ENCODE measurements around the gene ZNF883.
"Not testable (repeated sequence)": the region's sequence is repeated elsewhere in the genome, so short reads cannot be mapped to it uniquely, and the experiment has no call there.

The ZNF883 gene

GRCh38 chr9:113011911-113012381 is at the start of gene ZNF883:
ZNF883 (minus strand) TSS chr9:113012192.
- Histone ChIP-seq H3K4me3 (ENCODE audit: low read length) (peak within 1 kb of the TSS; percentile 78; the same call in 1 of the 2 replicates), H3K27me3 (ENCODE audit: control insufficient read depth, insufficient read depth, low read length) (no peaks in the 10 kb centered on the region), H3K36me3 (ENCODE audit: control insufficient read depth, insufficient read depth, low read length) (no peaks in the 10 kb centered on the region), H3K27ac (ENCODE audit: low read length) (no peak within 1 kb of the TSS), H3K4me1 (ENCODE audit: control insufficient read depth, insufficient read depth, low read length) (no peaks in the 10 kb centered on the region), H3K9me3 (ENCODE audit: control insufficient read depth, insufficient read depth, low read length) (no peaks in the 10 kb centered on the region; the same call in 1 of the 2 replicates)
- no CpG with 5 or more reads among the region's 30 CpGs for WGBS (ENCODE audit: insufficient coverage, insufficient read length)
- DNase-seq (ENCODE audit: low read depth, low spot score), result peak; percentile 55

- H3K9me3 ChIP-seq (ENCODE audit: control insufficient read depth, insufficient read depth, low read length); DNase-seq (ENCODE audit: low read depth, low spot score); H3K4me1 ChIP-seq (ENCODE audit: control insufficient read depth, insufficient read depth, low read length); H3K4me3 ChIP-seq (ENCODE audit: low read length); H3K27ac ChIP-seq (ENCODE audit: low read length); H3K36me3 ChIP-seq (ENCODE audit: control insufficient read depth, insufficient read depth, low read length): not testable (repeated sequence)
- H3K27me3 ChIP-seq (ENCODE audit: control insufficient read depth, insufficient read depth, low read length), result peaks cover 41% of the 10 kb centered on the region
- no CpG with 5 or more reads among the region's 33 CpGs for WGBS (ENCODE audit: insufficient coverage, insufficient read length)
These were observed 49.3 kb upstream of the ZNF883 start for GRCh38 chr9:113061072-113061850.

DNA sequence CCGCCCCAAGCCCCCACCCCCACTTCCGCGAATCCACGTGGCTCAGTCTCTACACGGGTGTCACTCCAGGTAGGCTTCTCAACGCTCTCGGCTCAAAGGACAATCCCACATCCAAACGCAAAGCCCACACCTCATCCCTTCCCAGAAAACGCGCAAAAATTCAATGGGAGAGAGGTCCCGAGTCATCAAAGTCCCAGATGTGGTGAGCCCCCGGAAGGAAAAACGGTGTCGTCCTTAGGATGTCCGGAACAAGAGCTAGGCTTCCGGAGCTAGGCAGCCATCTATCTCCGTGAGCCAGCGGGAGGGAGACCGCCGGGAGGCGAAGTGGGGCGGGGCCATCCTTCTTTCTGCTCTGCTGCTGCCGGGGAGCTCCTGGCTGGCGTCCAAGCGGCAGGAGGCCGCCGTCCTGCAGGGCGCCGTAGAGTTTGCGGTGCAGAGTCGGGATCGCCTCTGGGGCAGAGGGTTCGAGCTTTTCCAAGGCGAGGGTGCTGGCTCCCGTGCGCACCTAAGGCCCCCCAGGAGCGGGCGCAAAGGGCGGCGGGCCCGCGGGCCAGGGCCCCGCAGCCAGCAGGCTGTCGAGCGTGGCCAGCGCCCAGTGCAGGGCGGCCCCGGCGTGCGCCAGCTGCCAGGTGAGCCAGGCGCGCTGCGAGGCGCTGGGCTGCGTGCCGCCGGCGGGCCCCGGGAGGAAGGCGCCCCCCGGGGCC is 47.7 kb upstream of the ZNF883 start:
- not testable (repeated sequence) for H3K4me1 ChIP-seq (ENCODE audit: control insufficient read depth, insufficient read depth, low read length); DNase-seq (ENCODE audit: low read depth, low spot score); H3K27ac ChIP-seq (ENCODE audit: low read length); H3K4me3 ChIP-seq (ENCODE audit: low read length); H3K36me3 ChIP-seq (ENCODE audit: control insufficient read depth, insufficient read depth, low read length); H3K9me3 ChIP-seq (ENCODE audit: control insufficient read depth, insufficient read depth, low read length)
- H3K27me3 ChIP-seq (ENCODE audit: control insufficient read depth, insufficient read depth, low read length), result peaks cover 44% of the 10 kb centered on the region
- WGBS (ENCODE audit: insufficient coverage, insufficient read length), result no CpG with 5 or more reads among the region's 61 CpGs

GRCh38 chr9:113057193-113057592 is 45.2 kb upstream of the ZNF883 start:
- Histone ChIP-seq H3K4me3 (ENCODE audit: low read length) (no peak overlapping the region), H3K9me3 (ENCODE audit: control insufficient read depth, insufficient read depth, low read length) (no peaks in the 10 kb centered on the region), H3K36me3 (ENCODE audit: control insufficient read depth, insufficient read depth, low read length) (no peaks in the 10 kb centered on the region), H3K27ac (ENCODE audit: low read length) (no peak overlapping the region), H3K27me3 (ENCODE audit: control insufficient read depth, insufficient read depth, low read length) (peaks cover 34% of the 10 kb centered on the region), H3K4me1 (ENCODE audit: control insufficient read depth, insufficient read depth, low read length) (0 out of 2 replicates have a peak, but pooled peaks cover 2% of the 10 kb centered on the region)
- WGBS (ENCODE audit: insufficient coverage, insufficient read length), result no CpG with 5 or more reads among the region's 5 CpGs
- no peak for DNase-seq (ENCODE audit: low read depth, low spot score)

DNA sequence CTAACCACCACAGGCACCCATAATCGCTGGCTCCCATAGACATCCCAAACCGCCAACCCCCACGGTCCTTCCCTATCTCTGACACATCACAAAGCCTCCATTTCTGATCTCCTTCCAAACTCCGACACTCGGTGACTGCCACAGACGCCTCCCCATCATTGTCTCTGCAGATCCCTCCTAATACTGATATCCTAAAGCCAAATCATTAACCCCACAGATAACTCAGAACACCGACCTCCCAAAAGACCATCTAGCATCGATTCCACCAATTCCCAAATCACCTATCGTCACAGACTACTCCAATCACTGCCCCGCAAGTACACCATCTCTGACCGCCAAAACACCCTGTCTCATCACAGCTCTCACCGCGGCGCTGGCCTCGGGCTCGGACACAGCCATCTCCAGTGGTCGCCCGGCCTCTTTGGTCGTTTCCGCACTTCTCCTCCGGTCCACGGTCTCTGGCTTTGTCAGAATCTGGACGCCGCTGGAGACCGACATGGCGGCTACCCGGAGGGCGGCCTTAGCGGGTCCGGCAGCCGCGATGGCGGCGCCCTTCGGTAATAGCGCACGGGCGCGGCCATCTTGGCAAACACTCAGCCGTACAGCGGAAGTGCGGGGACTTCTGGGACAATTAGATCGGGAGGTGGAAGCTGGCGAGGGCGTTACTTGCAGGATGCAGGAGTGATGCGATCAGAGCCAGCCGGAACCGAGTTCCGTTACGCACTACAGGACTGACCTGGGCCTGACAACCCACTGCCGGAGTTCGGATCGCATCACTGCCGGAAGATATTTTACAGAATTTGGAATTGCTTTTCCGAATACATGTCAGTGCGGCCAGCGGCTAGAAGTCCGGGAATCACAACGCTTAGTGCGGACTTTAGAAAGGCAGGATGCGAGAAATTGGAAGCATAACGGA is 44.5 kb upstream of the ZNF883 start, which contains the start of gene ZFP37:
Gene ZFP37 (minus strand): TSS at position 534 of the 916 bp plus-strand sequence. CDS start 36 bp downstream, at position 498.
- no peaks in the 10 kb centered on the region for H3K9me3 ChIP-seq (ENCODE audit: control insufficient read depth, insufficient read depth, low read length)
- H3K36me3 ChIP-seq (ENCODE audit: control insufficient read depth, insufficient read depth, low read length), result no peaks in the 10 kb centered on the region
- no CpG with 5 or more reads among the region's 62 CpGs for WGBS (ENCODE audit: insufficient coverage, insufficient read length)
- H3K4me1 ChIP-seq (ENCODE audit: control insufficient read depth, insufficient read depth, low read length), result 0 out of 2 replicates have a peak, but pooled peaks cover 2% of the 10 kb centered on the region
- peaks cover 28% of the 10 kb centered on the region for H3K27me3 ChIP-seq (ENCODE audit: control insufficient read depth, insufficient read depth, low read length)
- DNase-seq (ENCODE audit: low read depth, low spot score), result peak; percentile 88
- H3K4me3 ChIP-seq (ENCODE audit: low read length), result peak within 1 kb of the TSS; percentile 97
- no peak within 1 kb of the TSS for H3K27ac ChIP-seq (ENCODE audit: low read length)

DNA sequence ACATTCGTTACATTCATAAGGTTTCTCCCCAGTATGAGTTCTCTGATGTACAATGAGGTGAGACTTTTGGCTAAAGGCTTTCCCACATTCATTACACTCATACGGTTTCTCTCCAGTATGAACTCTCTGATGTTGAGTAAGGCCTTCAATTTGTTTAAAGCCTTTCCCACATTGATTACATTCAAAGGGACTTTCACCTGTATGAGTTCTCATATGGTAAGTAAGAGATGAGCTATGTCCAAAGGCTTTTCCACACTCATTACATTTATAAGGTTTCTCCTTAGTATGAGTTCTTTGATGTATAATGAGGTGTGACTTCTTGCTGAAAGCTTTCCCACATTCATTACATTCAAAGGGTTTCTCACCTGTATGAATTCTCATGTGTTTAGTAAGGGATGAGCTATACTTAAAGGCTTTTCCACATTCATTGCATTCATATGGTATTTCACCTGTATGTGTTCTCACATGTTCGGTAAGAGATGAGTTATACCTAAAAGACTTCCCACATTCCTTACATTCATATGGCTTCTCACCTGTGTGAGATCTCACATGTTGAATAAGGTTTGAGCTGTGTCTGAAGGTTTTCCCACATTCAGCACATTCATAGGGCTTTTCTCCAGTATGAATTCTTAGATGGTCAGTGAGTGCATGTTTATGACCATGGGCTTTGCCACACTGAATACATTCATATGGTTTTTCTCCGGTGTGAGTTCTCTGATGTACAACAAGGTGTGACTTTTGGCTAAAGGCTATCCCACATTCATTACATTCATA is 31.1 kb upstream of the ZNF883 start:
- Histone ChIP-seq H3K9me3 (ENCODE audit: control insufficient read depth, insufficient read depth, low read length) (peaks cover 4% of the 10 kb centered on the region), H3K27ac (ENCODE audit: low read length) (no peak overlapping the region), H3K27me3 (ENCODE audit: control insufficient read depth, insufficient read depth, low read length) (no peaks in the 10 kb centered on the region), H3K4me3 (ENCODE audit: low read length) (no peak overlapping the region), H3K4me1 (ENCODE audit: control insufficient read depth, insufficient read depth, low read length) (no peaks in the 10 kb centered on the region), H3K36me3 (ENCODE audit: control insufficient read depth, insufficient read depth, low read length) (no peaks in the 10 kb centered on the region; the same call in 1 of the 2 replicates)
- no peak for DNase-seq (ENCODE audit: low read depth, low spot score)
- no CpG with 5 or more reads among the region's 4 CpGs for WGBS (ENCODE audit: insufficient coverage, insufficient read length)

GRCh38 chr9:113026200-113026599 is 14.2 kb upstream of the ZNF883 start:
- no peaks in the 10 kb centered on the region for H3K27me3 ChIP-seq (ENCODE audit: control insufficient read depth, insufficient read depth, low read length)
- H3K27ac ChIP-seq (ENCODE audit: low read length), result no peak overlapping the region
- no CpG with 5 or more reads among the region's 1 CpG for WGBS (ENCODE audit: insufficient coverage, insufficient read length)
- no peak overlapping the region for H3K4me3 ChIP-seq (ENCODE audit: low read length)
- H3K9me3 ChIP-seq (ENCODE audit: control insufficient read depth, insufficient read depth, low read length), result no peaks in the 10 kb centered on the region
- H3K36me3 ChIP-seq (ENCODE audit: control insufficient read depth, insufficient read depth, low read length), result no peaks in the 10 kb centered on the region
- DNase-seq (ENCODE audit: low read depth, low spot score), result no peak
- H3K4me1 ChIP-seq (ENCODE audit: control insufficient read depth, insufficient read depth, low read length), result no peaks in the 10 kb centered on the region

DNA sequence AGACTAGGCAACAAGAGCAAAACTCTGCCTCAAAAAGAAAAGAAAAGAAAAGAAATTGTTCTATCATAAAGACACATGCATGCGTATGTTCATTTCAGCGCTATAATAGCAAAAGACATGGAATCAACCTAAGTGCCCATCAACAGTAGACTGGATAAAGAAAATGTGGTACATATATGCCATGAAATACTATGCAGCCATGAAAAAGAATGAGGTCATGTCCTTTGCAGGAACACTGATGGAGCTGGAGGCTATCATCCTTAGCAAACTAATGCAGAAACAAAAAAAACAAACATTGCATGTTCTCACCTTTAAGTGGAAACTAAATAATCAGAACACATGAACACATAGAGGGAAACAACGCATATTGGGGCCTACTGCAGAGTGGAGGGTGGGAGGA is 6.3 kb upstream of the ZNF883 start:
- no peak overlapping the region for H3K4me3 ChIP-seq (ENCODE audit: low read length)
- H3K9me3 ChIP-seq (ENCODE audit: control insufficient read depth, insufficient read depth, low read length), result no peaks in the 10 kb centered on the region
- no peaks in the 10 kb centered on the region for H3K27me3 ChIP-seq (ENCODE audit: control insufficient read depth, insufficient read depth, low read length)
- DNase-seq (ENCODE audit: low read depth, low spot score), result no peak
- H3K4me1 ChIP-seq (ENCODE audit: control insufficient read depth, insufficient read depth, low read length), result no peaks in the 10 kb centered on the region
- no CpG with 5 or more reads among the region's 3 CpGs for WGBS (ENCODE audit: insufficient coverage, insufficient read length)
- H3K27ac ChIP-seq (ENCODE audit: low read length), result no peak overlapping the region
- no peaks in the 10 kb centered on the region for H3K36me3 ChIP-seq (ENCODE audit: control insufficient read depth, insufficient read depth, low read length)

GRCh38 chr9:113012492-113012891 is 500 bp upstream of the ZNF883 start:
- Histone ChIP-seq H3K27ac (ENCODE audit: low read length) (no peak overlapping the region), H3K27me3 (ENCODE audit: control insufficient read depth, insufficient read depth, low read length) (no peaks in the 10 kb centered on the region), H3K36me3 (ENCODE audit: control insufficient read depth, insufficient read depth, low read length) (no peaks in the 10 kb centered on the region), H3K4me3 (ENCODE audit: low read length) (no peak overlapping the region; the same call in 1 of the 2 replicates), H3K9me3 (ENCODE audit: control insufficient read depth, insufficient read depth, low read length) (no peaks in the 10 kb centered on the region; the same call in 1 of the 2 replicates), H3K4me1 (ENCODE audit: control insufficient read depth, insufficient read depth, low read length) (no peaks in the 10 kb centered on the region)
- no peak for DNase-seq (ENCODE audit: low read depth, low spot score)
- no CpG with 5 or more reads among the region's 9 CpGs for WGBS (ENCODE audit: insufficient coverage, insufficient read length)

Data from iPS DF 6.9 (cell line).